GM19372 (cell line): Measurements from ENCODE around the gene STT3B.

Experiments used
- ATAC-seq: cut with Tn5 transposase; IDR thresholded peaks from one replicate; pipeline ENCODE4 v1.9.1; 2021; ENCODE audit warnings: mild to moderate bottlenecking, low read depth, moderate library complexity; ENCODE audit not compliant: unreplicated experiment

Gene STT3B

GRCh38 chr3:31680072-31680870 is 147.5 kb downstream of the STT3B start:
- ATAC-seq: no peak
